ENCODE data around the gene SIRT3. TPM values are rescaled to one million over a fixed set of nuclear protein-coding genes. Genes with fewer than 3 reads are reported as not detected.

Gene SIRT3
- total and polyA plus RNA-seq, 2 of the 13 experiments (the other 11 are each of a cell fraction or from before 2014, with no cell fraction given): 15.1 to 18.2 TPM

DNA sequence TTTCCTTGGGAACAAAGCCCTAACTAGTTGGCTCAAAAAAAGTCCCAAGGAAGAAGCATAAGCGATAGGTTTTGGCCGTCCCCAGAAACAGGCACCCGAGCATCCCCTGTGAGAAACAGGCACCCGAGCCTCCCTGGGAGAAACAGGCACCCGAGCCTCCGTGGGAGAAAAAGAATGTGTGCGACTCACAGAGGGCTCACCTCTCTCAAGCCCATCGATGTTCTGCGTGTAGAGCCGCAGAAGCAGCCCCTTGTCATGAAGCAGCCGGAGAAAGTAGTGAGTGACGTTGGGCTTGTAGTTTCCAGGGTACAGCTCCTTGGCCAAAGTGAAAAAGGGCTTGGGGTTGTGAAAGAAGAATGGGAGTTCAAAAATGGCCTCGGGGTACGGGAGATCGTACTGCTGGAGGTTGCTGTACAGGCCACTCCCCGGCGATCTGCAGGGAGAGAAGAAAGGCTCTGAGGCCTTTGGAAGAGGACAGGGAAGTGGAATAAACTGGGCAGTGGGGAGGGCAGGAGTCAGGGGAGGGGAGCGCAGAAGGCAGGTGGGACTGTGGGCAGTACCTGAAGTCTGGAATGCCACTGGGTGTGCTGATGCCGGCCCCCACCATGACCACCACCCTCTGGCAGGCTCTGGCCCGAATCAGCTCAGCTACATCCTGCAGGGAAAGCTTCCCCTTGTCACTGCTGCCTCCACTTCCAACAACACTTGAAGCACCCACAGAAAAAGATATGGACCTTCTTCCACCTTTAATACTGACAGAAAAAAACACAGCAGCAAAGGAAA is 3.2 kb downstream of the SIRT3 start:
- Histone ChIP-seq H3K4me1 (ENCODE audit: insufficient read depth, low read length) (peaks cover 22% of the 10 kb centered on the region), H3K27me3 (ENCODE audit: control insufficient read depth in 1 of 2, insufficient read depth in 2 of 2, low read length in 2 of 2) (no peaks in the 10 kb centered on the region; a peak in 1 of 5 replicates), H2AFZ (ENCODE audit: low read length) (no peak overlapping the region), H3K36me3 (replicated peaks in 1 of 2; ENCODE audit: control insufficient read depth in 1 of 2, insufficient read depth in 2 of 2, low read length in 2 of 2) (peaks cover 0 to 1% of the 10 kb centered on the region in 2 experiments; a peak in 2 of 5 replicates), H3K4me3 (replicated peaks in 1 of 3; ENCODE audit: insufficient read depth in 1 of 3, low read depth in 2 of 3, low read length in 3 of 3) (no peak overlapping the region), H3K4me2 (ENCODE audit: low read depth, low read length) (no peak overlapping the region), H3K27ac (ENCODE audit: extremely low read length, insufficient read depth, low read length) (no peak overlapping the region), H4K20me1 (ENCODE audit: insufficient read depth, low read length) (no peaks in the 10 kb centered on the region), H3K9ac (ENCODE audit: insufficient read depth, low read depth, low read length) (no peak overlapping the region), H3K79me2 (ENCODE audit: insufficient read depth, low read length) (peaks cover 14% of the 10 kb centered on the region), H3K9me3 (ENCODE audit: low read length) (no peaks in the 10 kb centered on the region)
- ChIA-PET CTCF (ENCODE audit: low intra/inter-chr PET ratio, low total read pairs) (no interaction called here), POLR2A (no interaction called here)
- 93% methylated on average over 20 of the region's 20 CpGs for WGBS (ENCODE audit: low lambda C conversion rate)
- no peak for TF ChIP-seq MXD4 (CRISPR knock-in tag; IDR thresholded peaks at IDR 0.05)
- TF ChIP-seq, protein P1, sequence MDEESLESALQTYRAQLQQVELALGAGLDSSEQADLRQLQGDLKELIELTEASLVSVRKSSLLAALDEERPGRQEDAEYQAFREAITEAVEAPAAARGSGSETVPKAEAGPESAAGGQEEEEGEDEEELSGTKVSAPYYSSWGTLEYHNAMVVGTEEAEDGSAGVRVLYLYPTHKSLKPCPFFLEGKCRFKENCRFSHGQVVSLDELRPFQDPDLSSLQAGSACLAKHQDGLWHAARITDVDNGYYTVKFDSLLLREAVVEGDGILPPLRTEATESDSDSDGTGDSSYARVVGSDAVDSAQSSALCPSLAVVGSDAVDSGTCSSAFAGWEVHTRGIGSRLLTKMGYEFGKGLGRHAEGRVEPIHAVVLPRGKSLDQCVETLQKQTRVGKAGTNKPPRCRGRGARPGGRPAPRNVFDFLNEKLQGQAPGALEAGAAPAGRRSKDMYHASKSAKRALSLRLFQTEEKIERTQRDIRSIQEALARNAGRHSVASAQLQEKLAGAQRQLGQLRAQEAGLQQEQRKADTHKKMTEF (CRISPR knock-in tag; IDR thresholded peaks at IDR 0.05): no peak
- no peak for TF ChIP-seq NFYC (CRISPR knock-in tag; IDR thresholded peaks at IDR 0.05)
- TF ChIP-seq, protein P2, sequence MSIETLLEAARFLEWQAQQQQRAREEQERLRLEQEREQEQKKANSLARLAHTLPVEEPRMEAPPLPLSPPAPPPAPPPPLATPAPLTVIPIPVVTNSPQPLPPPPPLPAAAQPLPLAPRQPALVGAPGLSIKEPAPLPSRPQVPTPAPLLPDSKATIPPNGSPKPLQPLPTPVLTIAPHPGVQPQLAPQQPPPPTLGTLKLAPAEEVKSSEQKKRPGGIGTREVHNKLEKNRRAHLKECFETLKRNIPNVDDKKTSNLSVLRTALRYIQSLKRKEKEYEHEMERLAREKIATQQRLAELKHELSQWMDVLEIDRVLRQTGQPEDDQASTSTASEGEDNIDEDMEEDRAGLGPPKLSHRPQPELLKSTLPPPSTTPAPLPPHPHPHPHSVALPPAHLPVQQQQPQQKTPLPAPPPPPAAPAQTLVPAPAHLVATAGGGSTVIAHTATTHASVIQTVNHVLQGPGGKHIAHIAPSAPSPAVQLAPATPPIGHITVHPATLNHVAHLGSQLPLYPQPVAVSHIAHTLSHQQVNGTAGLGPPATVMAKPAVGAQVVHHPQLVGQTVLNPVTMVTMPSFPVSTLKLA (IDR thresholded peaks at IDR 0.05): no peak
- TF ChIP-seq, protein P3, sequence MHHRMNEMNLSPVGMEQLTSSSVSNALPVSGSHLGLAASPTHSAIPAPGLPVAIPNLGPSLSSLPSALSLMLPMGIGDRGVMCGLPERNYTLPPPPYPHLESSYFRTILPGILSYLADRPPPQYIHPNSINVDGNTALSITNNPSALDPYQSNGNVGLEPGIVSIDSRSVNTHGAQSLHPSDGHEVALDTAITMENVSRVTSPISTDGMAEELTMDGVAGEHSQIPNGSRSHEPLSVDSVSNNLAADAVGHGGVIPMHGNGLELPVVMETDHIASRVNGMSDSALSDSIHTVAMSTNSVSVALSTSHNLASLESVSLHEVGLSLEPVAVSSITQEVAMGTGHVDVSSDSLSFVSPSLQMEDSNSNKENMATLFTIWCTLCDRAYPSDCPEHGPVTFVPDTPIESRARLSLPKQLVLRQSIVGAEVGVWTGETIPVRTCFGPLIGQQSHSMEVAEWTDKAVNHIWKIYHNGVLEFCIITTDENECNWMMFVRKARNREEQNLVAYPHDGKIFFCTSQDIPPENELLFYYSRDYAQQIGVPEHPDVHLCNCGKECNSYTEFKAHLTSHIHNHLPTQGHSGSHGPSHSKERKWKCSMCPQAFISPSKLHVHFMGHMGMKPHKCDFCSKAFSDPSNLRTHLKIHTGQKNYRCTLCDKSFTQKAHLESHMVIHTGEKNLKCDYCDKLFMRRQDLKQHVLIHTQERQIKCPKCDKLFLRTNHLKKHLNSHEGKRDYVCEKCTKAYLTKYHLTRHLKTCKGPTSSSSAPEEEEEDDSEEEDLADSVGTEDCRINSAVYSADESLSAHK (CRISPR knock-in tag; IDR thresholded peaks at IDR 0.05; ENCODE audit: borderline replicate concordance): no peak
- DNase-seq (ENCODE audit: low spot score) (no peak), ATAC-seq (no peak), FAIRE-seq (no peak)
- intact Hi-C loops (cut with micrococcal nuclease; ENCODE audit: unreplicated experiment): no loop called here
- no TSS peak for BruUV-seq (replicated peaks)
- in situ Hi-C loops (cut with HindIII; ENCODE audit: extremely low pct_ligation_motif_present, low pct_unique_long_range_greater_than_20kb): no loop called here
